HG02943 (cell line): Measurements from ENCODE around the gene FGGY.

Experiments
- ATAC-seq: cut with Tn5 transposase; IDR thresholded peaks from one replicate; pipeline ENCODE4 v1.9.1; 2021; ENCODE audit warnings: mild to moderate bottlenecking, low read depth, moderate library complexity; ENCODE audit not compliant: unreplicated experiment

Gene FGGY

DNA sequence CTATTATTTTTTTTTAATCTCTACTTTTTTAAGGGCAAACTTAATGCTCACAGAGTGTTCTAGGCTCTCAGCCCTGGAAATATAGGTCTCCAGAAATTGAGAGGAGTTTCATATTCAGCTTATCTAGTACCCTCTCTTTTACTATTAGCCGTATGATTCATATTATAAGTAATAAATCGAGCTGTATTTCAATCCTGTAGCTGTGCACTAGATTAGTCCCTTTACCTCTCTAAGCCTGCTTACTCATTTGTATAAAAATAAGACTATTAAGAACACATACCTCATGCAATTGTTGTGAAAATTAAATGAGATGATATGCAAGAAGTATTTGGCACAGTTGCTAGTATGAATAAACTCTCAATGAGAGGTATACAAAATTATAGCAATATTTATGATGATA lies 389.7 kb downstream of the FGGY start:
- ATAC-seq, result no peak

DNA sequence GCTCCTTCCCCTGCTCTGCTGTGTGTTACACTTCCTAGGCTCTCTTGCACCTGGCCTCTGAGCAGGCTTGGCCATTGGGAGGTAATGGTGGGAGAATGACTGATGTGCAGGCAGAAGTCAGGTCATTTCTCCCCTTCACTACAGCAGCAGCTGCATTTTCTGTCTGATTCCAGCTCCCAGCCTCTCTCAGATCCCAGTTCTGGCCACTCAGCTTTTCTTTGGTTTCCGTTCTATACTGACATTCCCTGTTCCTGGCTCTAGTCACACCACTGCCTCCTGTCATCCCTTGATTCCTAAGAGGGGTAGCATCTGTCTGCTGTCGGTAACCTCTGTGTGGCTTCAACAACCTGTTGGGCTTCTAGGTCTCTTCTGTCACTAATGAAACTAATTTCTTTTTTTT lies 390.2 kb downstream of the FGGY start:
- ATAC-seq, result no peak

DNA sequence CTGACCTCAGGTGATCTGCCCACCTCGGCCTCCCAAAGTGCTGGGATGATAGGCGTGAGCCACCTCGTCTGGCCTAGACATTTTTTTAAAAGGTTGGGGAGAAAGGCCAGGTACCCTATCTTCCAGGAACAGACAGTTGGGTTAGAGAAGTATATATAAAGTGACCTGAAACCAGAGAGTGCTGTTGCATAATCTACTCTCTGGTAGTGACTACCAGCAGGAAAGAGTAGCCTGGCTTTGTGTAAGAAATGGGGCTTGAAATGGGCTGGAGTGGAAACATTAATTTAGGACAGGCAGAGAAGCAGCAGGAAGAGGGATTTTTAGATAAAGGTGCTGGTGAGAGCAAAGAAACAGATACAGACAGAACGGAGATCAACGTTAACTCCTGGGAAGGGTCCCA lies 392.1 kb downstream of the FGGY start:
- no peak for ATAC-seq

- no peak for ATAC-seq
Observed at GRCh38 chr1:59689730-59690129, 392.8 kb downstream of the FGGY start.

DNA sequence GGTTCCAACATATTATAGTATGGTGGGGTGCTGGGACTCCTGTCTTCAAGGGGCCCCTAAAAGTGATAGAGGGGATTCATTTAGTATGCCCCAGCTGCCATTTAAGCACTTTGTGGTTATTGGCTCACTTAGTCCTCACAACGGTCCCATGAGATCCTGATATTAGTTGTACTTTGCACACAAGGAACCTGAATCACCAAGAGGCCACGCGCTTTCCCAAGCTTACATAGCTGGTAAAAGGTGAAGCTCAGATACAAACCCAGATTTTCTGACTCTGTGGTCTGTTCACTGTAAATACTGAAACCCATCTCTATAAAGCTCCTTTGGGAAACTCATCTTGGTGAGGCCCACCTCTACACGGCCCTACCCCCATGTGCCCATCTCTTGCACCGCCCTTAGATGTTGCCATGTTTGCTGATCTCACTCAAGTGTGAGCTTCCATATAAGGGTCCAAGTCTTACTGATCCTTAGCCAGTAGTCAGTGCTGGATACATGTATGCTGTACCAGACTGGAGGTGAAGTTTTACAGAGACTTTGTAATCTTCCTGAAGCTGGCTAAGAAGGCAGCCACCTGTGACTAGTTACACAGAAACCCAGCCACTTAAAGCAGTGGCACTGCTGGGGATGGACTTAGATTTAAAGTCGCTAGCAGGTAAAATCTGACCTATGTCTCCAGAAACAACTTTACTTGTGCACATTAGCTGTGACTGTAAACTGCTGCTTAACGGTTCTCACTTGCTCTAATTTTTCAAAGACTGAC lies 393.5 kb downstream of the FGGY start:
- no peak for ATAC-seq

GRCh38 chr1:59691261-59691660 lies 394.4 kb downstream of the FGGY start:
- no peak for ATAC-seq

GRCh38 chr1:59692591-59692990 lies 395.7 kb downstream of the FGGY start:
- no peak for ATAC-seq

- ATAC-seq, result no peak
Observed at GRCh38 chr1:59693406-59693805, 396.5 kb downstream of the FGGY start.

DNA sequence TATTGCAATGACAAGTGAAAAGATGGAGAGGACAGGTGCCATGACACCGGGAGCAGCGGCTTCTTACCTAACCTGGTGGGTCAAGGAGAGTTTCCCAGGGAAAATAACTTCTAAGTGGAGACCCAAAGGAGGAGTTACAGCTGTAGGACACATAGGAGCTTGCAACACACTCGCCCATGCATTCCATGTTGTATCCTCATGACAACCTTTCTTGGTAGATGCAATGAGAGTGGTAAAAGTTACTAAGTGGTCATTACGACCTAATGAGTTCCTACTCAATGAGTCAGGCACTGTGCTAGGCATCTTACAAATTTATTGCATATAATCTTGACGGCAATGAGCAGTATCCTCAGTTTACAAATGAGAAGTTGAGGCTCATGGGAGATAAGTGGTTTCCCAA lies 398.4 kb downstream of the FGGY start:
- ATAC-seq, result no peak

GRCh38 chr1:59696421-59697115 lies 399.7 kb downstream of the FGGY start:
- ATAC-seq, result peak; percentile 24

GRCh38 chr1:59697150-59697800 lies 400.4 kb downstream of the FGGY start:
- ATAC-seq, result peak; percentile 69

- no peak for ATAC-seq
Observed at GRCh38 chr1:59698386-59698785, 401.5 kb downstream of the FGGY start.

DNA sequence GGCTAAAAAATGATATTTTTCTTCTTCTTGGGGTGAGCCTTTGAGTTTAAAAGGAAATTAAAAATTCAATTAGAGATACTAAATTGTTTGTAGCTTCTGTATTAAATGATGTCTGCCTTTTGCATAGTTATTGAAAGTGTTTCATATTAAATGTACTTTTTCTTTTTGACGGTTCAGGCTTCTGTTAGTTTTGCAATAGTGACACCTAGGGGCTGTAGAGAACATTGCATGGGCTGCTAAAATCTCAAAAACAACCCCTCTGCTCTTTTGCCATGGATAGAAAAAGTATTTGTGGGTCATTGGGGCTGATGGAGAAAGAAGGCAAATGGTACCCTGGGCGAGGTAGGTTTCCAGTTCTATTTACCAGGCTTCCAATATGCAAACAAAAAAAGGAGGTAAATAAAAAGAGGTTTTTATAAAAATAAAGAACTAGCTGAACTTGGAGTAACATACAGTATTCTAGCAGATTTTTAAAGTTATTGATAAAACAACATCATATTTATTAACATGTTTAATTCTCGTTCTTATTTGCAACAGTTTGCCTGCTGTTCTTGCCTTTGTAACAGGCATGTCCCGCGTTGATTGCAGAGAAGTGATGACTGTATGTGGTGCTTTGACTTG lies 402.4 kb downstream of the FGGY start:
- ATAC-seq, result no peak

DNA sequence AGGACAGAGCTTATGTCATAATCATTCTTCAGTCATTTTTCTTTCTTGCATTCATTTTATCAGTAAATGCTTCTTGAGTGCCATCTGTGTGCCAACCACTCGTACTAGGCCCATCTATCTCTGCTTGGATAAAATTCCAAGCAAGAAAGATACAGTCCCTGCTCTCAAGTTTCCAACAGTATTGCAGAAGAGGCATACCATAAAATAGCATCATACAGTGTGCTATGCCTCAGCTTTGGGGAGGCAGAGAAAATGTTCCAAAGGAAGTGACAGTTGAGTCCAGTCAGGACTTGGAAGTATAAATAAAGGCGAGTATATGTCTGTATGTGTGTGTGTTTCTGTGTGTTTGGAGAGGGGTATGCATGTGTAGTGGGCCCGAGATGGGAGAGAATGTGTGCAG lies 404.5 kb downstream of the FGGY start:
- ATAC-seq, result no peak

GRCh38 chr1:59703226-59703917 lies 406.5 kb downstream of the FGGY start:
- no peak for ATAC-seq

GRCh38 chr1:59703918-59704378 lies 407.1 kb downstream of the FGGY start:
- no peak for ATAC-seq

DNA sequence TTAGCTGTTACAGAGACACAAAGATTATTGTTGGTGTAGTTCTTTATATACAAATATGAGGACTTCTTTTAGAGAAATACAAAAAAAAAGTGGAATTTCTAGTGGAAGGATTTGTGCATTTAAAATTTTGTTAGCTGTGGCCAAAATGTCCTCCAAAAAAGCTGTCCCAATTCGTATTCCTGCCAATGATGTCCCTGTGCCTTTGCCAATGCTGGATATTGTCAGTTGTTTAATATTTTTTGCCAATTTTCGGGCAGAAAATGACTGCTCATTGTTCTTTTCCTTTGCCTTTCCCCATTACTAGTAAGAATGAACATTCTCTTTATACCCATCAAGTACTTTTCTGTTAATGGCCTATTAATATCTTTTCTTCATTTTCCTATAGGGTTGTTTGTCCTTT lies 407.8 kb downstream of the FGGY start:
- ATAC-seq, result no peak

DNA sequence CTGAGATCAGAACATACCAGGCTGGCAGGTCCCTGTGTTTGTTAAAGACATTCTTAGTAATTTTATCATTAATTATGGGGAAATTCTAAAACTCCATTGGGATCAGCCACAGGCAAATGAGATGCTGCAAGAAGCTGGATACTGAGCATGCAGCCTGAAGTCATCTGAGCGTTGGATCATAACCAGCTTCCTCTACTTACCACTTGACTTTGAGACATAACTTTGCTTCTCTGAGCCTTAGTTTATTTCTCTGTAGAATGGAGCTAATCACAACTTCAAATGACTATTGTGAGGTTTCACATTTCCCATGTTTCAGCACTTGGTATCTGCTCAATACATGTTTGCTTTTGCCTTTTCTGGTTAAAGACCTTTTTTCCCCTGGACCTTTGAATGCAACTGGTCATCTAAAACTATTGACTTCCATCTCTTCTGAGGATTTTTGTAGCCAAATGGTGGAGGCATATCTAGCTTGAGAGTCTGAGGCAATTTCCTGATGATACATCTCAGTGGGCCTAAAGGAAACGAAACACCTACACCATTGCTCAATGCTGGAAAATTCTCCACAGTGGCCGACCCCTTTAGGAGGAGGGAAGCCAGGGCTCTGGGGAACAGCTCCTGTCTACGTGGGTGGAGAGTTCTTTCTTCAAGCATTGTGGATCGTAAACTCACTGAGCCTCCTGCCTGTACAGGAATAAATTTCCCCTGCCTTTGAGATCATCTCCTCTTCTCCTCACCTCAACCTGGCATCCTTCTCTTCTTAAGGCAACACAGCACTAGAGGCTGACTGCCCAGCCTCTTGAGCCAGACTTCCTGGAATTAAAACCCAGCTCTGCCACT lies 408.8 kb downstream of the FGGY start:
- no peak for ATAC-seq

DNA sequence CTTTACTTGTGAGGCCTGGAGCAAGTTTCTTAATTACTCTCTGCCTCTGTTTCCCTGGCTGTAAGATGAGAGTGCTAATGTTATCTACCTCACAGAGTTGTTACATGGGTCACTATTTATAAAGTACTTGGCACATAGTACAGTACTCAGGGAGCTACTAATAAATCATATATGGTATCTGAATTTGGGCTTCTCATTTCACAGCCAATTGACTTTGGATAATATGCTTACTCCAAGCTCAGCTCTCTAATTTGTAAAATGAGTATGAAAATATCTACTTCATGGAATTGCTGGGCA lies 409.4 kb downstream of the FGGY start:
- no peak for ATAC-seq
